ENCODE results near the gene TBC1D1. TPM values are rescaled to one million over a fixed set of nuclear protein-coding genes. Genes with fewer than 3 reads are reported as not detected.

TBC1D1 gene
- total and polyA plus RNA-seq, 2 of the 8 experiments (the other 6 are each of a cell fraction or from before 2014, with no cell fraction given): 96.9 to 162 TPM

DNA sequence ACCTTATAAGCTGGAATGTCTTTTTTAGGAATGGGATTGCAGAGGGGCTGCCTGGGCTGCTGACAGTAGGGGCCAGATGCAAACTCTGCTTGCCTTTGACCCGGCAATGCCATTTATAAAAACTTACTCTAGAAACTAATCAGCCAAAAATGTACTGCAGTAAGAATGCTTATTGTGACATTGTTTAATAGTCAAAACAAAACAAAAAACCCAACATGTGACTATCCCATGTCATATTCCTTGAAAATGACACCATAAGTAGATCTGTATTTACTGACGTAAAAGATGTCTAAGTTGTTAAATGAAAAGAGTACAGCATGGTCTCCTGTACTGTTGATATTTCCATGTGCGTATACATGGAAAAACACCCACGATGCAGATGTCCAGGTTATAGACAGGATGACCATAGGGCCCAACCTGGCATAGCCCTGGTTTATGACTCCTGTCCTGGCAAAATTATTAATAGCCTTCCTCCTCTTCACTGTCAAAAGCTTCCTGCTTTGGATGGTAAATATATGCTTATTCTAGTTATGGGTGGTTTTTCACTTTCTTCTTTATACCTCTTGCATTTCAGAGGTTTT is 208.2 kb downstream of the TBC1D1 start:
- H3K79me2 ChIP-seq (ENCODE audit: control insufficient read depth in 1 of 2, insufficient read depth in 2 of 2, low read length in 2 of 2): no peaks in the 10 kb centered on the region
- H4K91ac ChIP-seq (replicated peaks; ENCODE audit: insufficient read length, low read length): no peak overlapping the region
- no peak overlapping the region for H2BK20ac ChIP-seq (ENCODE audit: low read length)
- peaks cover 0 to 4% of the 10 kb centered on the region in 2 experiments for H4K20me1 ChIP-seq (replicated peaks in 1 of 2; ENCODE audit: control insufficient read depth in 1 of 2, insufficient read depth in 2 of 2, low read length in 2 of 2)
- H2BK120ac ChIP-seq (replicated peaks; ENCODE audit: low read depth, low read length): no peak overlapping the region
- H3K36me3 ChIP-seq (ENCODE audit: control insufficient read depth in 2 of 4, insufficient read depth in 4 of 4, low read length in 3 of 4): peaks cover 0 to 18% (median 10%) of the 10 kb centered on the region in 4 experiments; a peak in 4 of 8 replicates
- no peak overlapping the region for H3K9ac ChIP-seq (replicated peaks in 1 of 4; ENCODE audit: extremely low read depth in 1 of 4, low read depth in 3 of 4, low read length in 3 of 4)
- H3K4me2 ChIP-seq (ENCODE audit: insufficient read depth in 1 of 2, low read depth in 2 of 2, low read length in 2 of 2): no peak overlapping the region
- no peak overlapping the region for H3K23ac ChIP-seq (ENCODE audit: insufficient read length)
- no peak overlapping the region for H3K14ac ChIP-seq (ENCODE audit: insufficient read length)
- no peaks in the 10 kb centered on the region for H3K23me2 ChIP-seq (ENCODE audit: low read depth, low read length)
- H4K8ac ChIP-seq (ENCODE audit: extremely low read depth, insufficient read depth, low read length): no peak overlapping the region
- H3K9me3 ChIP-seq (ENCODE audit: insufficient read depth in 2 of 2, low read depth in 1 of 2, low read length in 1 of 2): no peaks in the 10 kb centered on the region
- H2AFZ ChIP-seq (ENCODE audit: low read length): no peak overlapping the region
- H3K4me3 ChIP-seq (ENCODE audit: extremely low read depth in 1 of 4, insufficient read depth in 2 of 4, low read depth in 3 of 4, low read length in 4 of 4): no peak overlapping the region
- 91% methylated on average over 4 of the region's 4 CpGs; no CpG with 5 or more reads in 1 of the 2 experiments for WGBS, 2 experiments (ENCODE audit: extremely low coverage in 1 of 2, insufficient coverage in 1 of 2, insufficient read length in 1 of 2, insufficient replicate concordance in 2 of 2, low coverage in 1 of 2, low lambda C conversion rate in 2 of 2, missing lambda C conversion rate in 1 of 2)
- no peak overlapping the region for H3K27ac ChIP-seq (ENCODE audit: low read depth, low read length)
- no peak overlapping the region for H2BK15ac ChIP-seq (ENCODE audit: low read length)
- no peak overlapping the region for H2BK12ac ChIP-seq (ENCODE audit: low read depth, low read length)
- ChIA-PET CTCF (ENCODE audit: partially characterized antibody) (interaction anchor here (0.6 to 1.7 kb wide), 4 partner anchors 8 to 63 kb away, joined by 3 to 4 read pairs (median 4); no protein-coding TSS in a partner anchor), POLR2A (ENCODE audit: partially characterized antibody) (no interaction called here)
- no peak for DNase-seq (ENCODE audit: low read depth in 1 of 2, low spot score in 2 of 2)
- no peaks in the 10 kb centered on the region for H3K27me3 ChIP-seq (replicated peaks in 1 of 4; ENCODE audit: control insufficient read depth in 3 of 4, extremely low read depth in 1 of 4, insufficient read depth in 3 of 4, low read length in 3 of 4)
- H3K56ac ChIP-seq (replicated peaks; ENCODE audit: insufficient read length, low read depth, low read length): no peak overlapping the region
- no peak overlapping the region for H2AK5ac ChIP-seq (ENCODE audit: low read depth, low read length)
- H3K4ac ChIP-seq (replicated peaks; ENCODE audit: insufficient read length, low read depth, low read length): no peak overlapping the region
- H3K79me1 ChIP-seq (ENCODE audit: low read depth, low read length): no peaks in the 10 kb centered on the region; the same call in 1 of the 2 replicates
- H3K18ac ChIP-seq (ENCODE audit: extremely low read depth, low read length): no peak overlapping the region
- TF ChIP-seq TAF1 (IDR thresholded peaks at IDR 0.05; ENCODE audit: low read depth, low read length) (no peak), CHD1 (IDR thresholded peaks at IDR 0.05; ENCODE audit: low read depth, low read length) (no peak), BRCA1 (IDR thresholded peaks at IDR 0.05; ENCODE audit: low read depth, low read length) (no peak), CBX5 (IDR thresholded peaks at IDR 0.05; ENCODE audit: low read depth, low read length) (no peak), CBX8 (IDR thresholded peaks at IDR 0.05; ENCODE audit: borderline replicate concordance, low read depth, low read length) (no peak), CHD2 (IDR thresholded peaks at IDR 0.05; ENCODE audit: low read length) (no peak)
- FAIRE-seq: no peak
- H4K5ac ChIP-seq (ENCODE audit: insufficient read length, low read depth, low read length): no peak overlapping the region
- H3K4me1 ChIP-seq (replicated peaks in 1 of 4; ENCODE audit: control insufficient read depth in 3 of 4, insufficient read depth in 4 of 4, low read length in 3 of 4): peaks cover 0 to 4% (median 1%) of the 10 kb centered on the region in 4 experiments; a peak in 1 of 7 replicates
- H2BK5ac ChIP-seq (ENCODE audit: low read depth, low read length): no peak overlapping the region
